HepG2 (cell line): ENCODE results near the gene FAM200B. TPM values are rescaled to one million over a fixed set of nuclear protein-coding genes. Genes with fewer than 3 reads are reported as not detected.

Experiments used
- ATAC-seq: fragments of 200-7000 bp; cut with Tn5 transposase; 3 replicates; pipeline ENCODE4 v1.9.1; 2020; ENCODE audit warnings: mild to moderate bottlenecking, moderate library complexity
- BruUV-seq: library from RNA; stranded (reverse); fragments of 400-500 nt; replicated peaks from 2 replicates; lab custom pipeline; 2021; lab: Mats Ljungman, UMichigan
- CTCF ChIA-PET: fragments of 300-600 bp; formaldehyde crosslinking; extraction: SDS; loops from one replicate; lab custom pipeline; 2021; ENCODE audit warnings: low total read pairs, inconsistent platforms, low intra/inter-chr PET ratio; lab: Yijun Ruan, JAX
- POLR2A ChIA-PET: fragments of 350-600 bp; sonication (Branson Sonifier 250); formaldehyde crosslinking; loops from one replicate; lab custom pipeline; 2020; ENCODE audit warnings: antibody characterized with exemption, inconsistent platforms; lab: Yijun Ruan, JAX
- DNase-seq: peaks from one replicate; pipeline ENCODE4 v3.0.0-alpha.2; 2015; ENCODE audit warnings: low spot score
- FAIRE-seq: peaks from 3 replicates; lab custom pipeline; 2011; peaks lifted over from hg19 to GRCh38; lab: Jason Lieb, UNC
- H2AFZ ChIP-seq: one replicate; pipeline ENCODE4 v1.6.1; 2011; ENCODE audit warnings: low read length, inconsistent platforms
- H3K27ac ChIP-seq: fragments of 300-600 bp; 3 replicates; pipeline ENCODE4 v1.8.0; 2011; ENCODE audit warnings: mixed run types, mild to moderate bottlenecking, mixed read lengths, low read length, inconsistent platforms; ENCODE audit not compliant: insufficient read depth; ENCODE audit errors: extremely low read length
- H3K27me3 ChIP-seq, 2 experiments: fragments of 200-600 bp in 1 of 2; 2 replicates in 1 of 2; 3 replicates in 1 of 2; pipeline versions ENCODE4 v1.6.0 to v1.8.0; 2011; ENCODE audit warnings: low read length in 2 of 2, mild to moderate bottlenecking in 2 of 2, moderate library complexity in 2 of 2, inconsistent platforms in 1 of 2; ENCODE audit not compliant: insufficient read depth in 2 of 2, control insufficient read depth in 1 of 2
- H3K36me3 ChIP-seq, 2 experiments: fragments of 200-600 bp in 1 of 2; replicated peaks in 1 of 2; 2 replicates in 1 of 2; 3 replicates in 1 of 2; pipeline versions ENCODE4 v1.5.1 to v1.8.0; 2011; ENCODE audit warnings: low read length in 2 of 2, inconsistent platforms in 1 of 2; ENCODE audit not compliant: insufficient read depth in 2 of 2, control insufficient read depth in 1 of 2
- H3K4me1 ChIP-seq: 2 replicates; pipeline ENCODE4 v1.5.1; 2012; ENCODE audit warnings: low read length, inconsistent platforms; ENCODE audit not compliant: insufficient read depth
- H3K4me2 ChIP-seq: 2 replicates; pipeline ENCODE4 v1.6.0; 2011; ENCODE audit warnings: low read depth, low read length, inconsistent platforms
- H3K4me3 ChIP-seq, 3 experiments: fragments of 200-600 bp in 1 of 3; sonication (generic), shearing (Covaris generic) in 1 of 3; replicated peaks in 1 of 3; 2 replicates each; pipeline ENCODE4 v1.5.1; 2011 to 2016; ENCODE audit warnings: low read length in 3 of 3, inconsistent platforms in 2 of 3, low read depth in 2 of 3, mild to moderate bottlenecking in 2 of 3, control low read depth in 1 of 3, mixed read lengths in 1 of 3; ENCODE audit not compliant: insufficient read depth in 1 of 3
- H3K79me2 ChIP-seq: one replicate; pipeline ENCODE4 v1.6.1; 2011; ENCODE audit warnings: low read length, inconsistent platforms; ENCODE audit not compliant: insufficient read depth
- H3K9ac ChIP-seq: 2 replicates; pipeline ENCODE4 v1.6.0; 2011; ENCODE audit warnings: mild to moderate bottlenecking, low read depth, low read length, inconsistent platforms; ENCODE audit not compliant: insufficient read depth
- H3K9me3 ChIP-seq: 2 replicates; pipeline ENCODE4 v1.5.1; 2012; ENCODE audit warnings: mild to moderate bottlenecking, low read length
- H4K20me1 ChIP-seq: 2 replicates; pipeline ENCODE4 v1.6.0; 2011; ENCODE audit warnings: inconsistent platforms, mild to moderate bottlenecking, low read length, moderate library complexity; ENCODE audit not compliant: insufficient read depth
- CCDC6 ChIP-seq: sonication (generic); formaldehyde crosslinking; IDR thresholded peaks from 2 replicates; pipeline ENCODE4 v1.8.1; 2022; ENCODE audit warnings: mild to moderate bottlenecking, missing genetic modification reagents, moderate library complexity
- CEBPB ChIP-seq: IDR thresholded peaks from 2 replicates; pipeline ENCODE4 v1.6.1; 2011; ENCODE audit warnings: low read depth, low read length, improper control_type of control experiment, borderline replicate concordance
- HNF4A ChIP-seq: sonication (generic); formaldehyde crosslinking; IDR thresholded peaks from 2 replicates; pipeline ENCODE4 v1.4.0; 2020; ENCODE audit warnings: missing genetic modification reagents
- ISX ChIP-seq: sonication (generic); formaldehyde crosslinking; conservative IDR thresholded peaks from 2 replicates; pipeline ENCODE4 v1.5.0; 2020; ENCODE audit warnings: missing genetic modification reagents
- NFIB ChIP-seq: sonication (generic); formaldehyde crosslinking; IDR thresholded peaks from 2 replicates; pipeline ENCODE4 v1.9.0; 2021; ENCODE audit warnings: missing genetic modification reagents, mild to moderate bottlenecking, borderline replicate concordance
- PTBP1 ChIP-seq: fragments of 200-400 bp; formaldehyde crosslinking; IDR thresholded peaks from 2 replicates; pipeline ENCODE4 v1.6.1; 2018; ENCODE audit warnings: low read length, low read depth; ENCODE audit not compliant: poor library complexity, severe bottlenecking
- WGBS: methylation state at CpG from one replicate; pipeline ENCODE4 v1.1.6; 2017; ENCODE audit warnings: low lambda C conversion rate; 5-methylcytosine and 5-hydroxymethylcytosine counted together
- in situ Hi-C: cut with HindIII; loops from 2 replicates; pipeline ENCODE4 v1.10.0; 2017; ENCODE audit warnings: low pct_unique_long_range_greater_than_20kb; ENCODE audit not compliant: extremely low pct_ligation_motif_present
- intact Hi-C: fragments of 100-400 bp; cut with micrococcal nuclease; formaldehyde crosslinking; loops from one replicate; pipeline ENCODE4 v1.10.0; 2022; ENCODE audit not compliant: unreplicated experiment
- polyA plus RNA-seq, 8 experiments: library from polyadenylated mRNA; depleted of rRNA in 3 of 8; stranded (reverse) in 7 of 8; unstranded in 1 of 8; fragments of >200 nt; fragmentation: Illumina TruSeq in 4 of 8; extraction: Trizol in 4 of 8; gene quantifications; 2 replicates each; pipeline versions ENCODE4 v1.2.1 to v1.2.3, GENCODE V29; 2011 to 2016; ENCODE audit warnings: low read depth in 4 of 8, missing spikeins in 1 of 8, mixed read lengths in 1 of 8; ENCODE audit not compliant: insufficient read depth in 1 of 8
- total RNA-seq, 5 experiments: library from RNA; depleted of rRNA; stranded (reverse); fragments of >200 nt; fragmentation: Illumina TruSeq; extraction: Trizol; gene quantifications; 2 replicates each; pipeline ENCODE4 v1.2.3, GENCODE V29; 2016; ENCODE audit warnings: low read depth in 1 of 5
- TF ChIP-seq, protein P1 (sequence below): IDR thresholded peaks from 2 replicates; pipeline ENCODE4 v1.6.1; 2016; ENCODE audit warnings: missing compliant biosample characterization, missing genetic modification reagents, borderline replicate concordance

The FAM200B gene
- total and polyA plus RNA-seq, 2 of the 13 experiments (the other 11 are each of a cell fraction or from before 2014, with no cell fraction given), result 25.6 to 41.8 TPM

DNA sequence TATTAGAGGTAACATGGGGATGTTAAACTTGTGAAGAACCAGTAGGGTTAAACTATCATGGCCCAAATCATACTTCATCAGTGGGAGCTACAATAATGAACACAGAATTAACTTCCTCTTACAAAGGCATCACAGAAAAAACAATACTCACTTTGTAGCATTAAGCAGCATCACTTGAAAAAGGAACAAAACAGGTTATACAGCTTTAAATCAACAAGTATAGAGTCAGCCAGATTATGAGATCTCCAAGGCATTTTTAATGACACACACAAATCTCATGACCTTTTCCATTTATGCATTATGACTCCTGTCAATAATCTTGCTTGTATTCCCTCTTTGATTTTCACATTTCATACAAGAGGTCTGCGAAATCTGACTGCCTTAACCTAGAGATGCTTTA, 44.8 kb upstream of the FAM200B start:
- no peak for ATAC-seq
- intact Hi-C loops, result no loop called here
- DNase-seq, result no peak
- H3K4me2 ChIP-seq, result no peak overlapping the region
- peaks cover 3 to 48% of the 10 kb centered on the region in 2 experiments; a peak in 4 of 5 replicates for H3K36me3 ChIP-seq
- TF ChIP-seq, protein P1, sequence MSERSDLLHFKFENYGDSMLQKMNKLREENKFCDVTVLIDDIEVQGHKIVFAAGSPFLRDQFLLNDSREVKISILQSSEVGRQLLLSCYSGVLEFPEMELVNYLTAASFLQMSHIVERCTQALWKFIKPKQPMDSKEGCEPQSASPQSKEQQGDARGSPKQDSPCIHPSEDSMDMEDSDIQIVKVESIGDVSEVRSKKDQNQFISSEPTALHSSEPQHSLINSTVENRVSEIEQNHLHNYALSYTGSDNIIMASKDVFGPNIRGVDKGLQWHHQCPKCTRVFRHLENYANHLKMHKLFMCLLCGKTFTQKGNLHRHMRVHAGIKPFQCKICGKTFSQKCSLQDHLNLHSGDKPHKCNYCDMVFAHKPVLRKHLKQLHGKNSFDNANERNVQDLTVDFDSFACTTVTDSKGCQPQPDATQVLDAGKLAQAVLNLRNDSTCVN (CRISPR knock-in tag), result no peak
- no peak for TF ChIP-seq ISX (CRISPR knock-in tag)
- no peak for TF ChIP-seq NFIB (CRISPR knock-in tag)
- TF ChIP-seq PTBP1, result no peak
- no peak for TF ChIP-seq CCDC6 (CRISPR knock-in tag)
- no peak overlapping the region for H3K4me3 ChIP-seq
- ChIA-PET CTCF (no interaction called here), POLR2A (no interaction called here)
- FAIRE-seq, result no peak
- no peak overlapping the region for H3K27ac ChIP-seq
- no peak overlapping the region for H3K9ac ChIP-seq
- no peaks in the 10 kb centered on the region for H3K79me2 ChIP-seq
- no peaks in the 10 kb centered on the region for H4K20me1 ChIP-seq
- no peaks in the 10 kb centered on the region for H3K9me3 ChIP-seq
- no TSS peak for BruUV-seq
- H3K27me3 ChIP-seq, result no peaks in the 10 kb centered on the region
- no peak overlapping the region for H2AFZ ChIP-seq
- H3K4me1 ChIP-seq, result no peaks in the 10 kb centered on the region
- in situ Hi-C loops, result no loop called here
- 100% methylated on average over 1 of the region's 1 CpG for WGBS

DNA sequence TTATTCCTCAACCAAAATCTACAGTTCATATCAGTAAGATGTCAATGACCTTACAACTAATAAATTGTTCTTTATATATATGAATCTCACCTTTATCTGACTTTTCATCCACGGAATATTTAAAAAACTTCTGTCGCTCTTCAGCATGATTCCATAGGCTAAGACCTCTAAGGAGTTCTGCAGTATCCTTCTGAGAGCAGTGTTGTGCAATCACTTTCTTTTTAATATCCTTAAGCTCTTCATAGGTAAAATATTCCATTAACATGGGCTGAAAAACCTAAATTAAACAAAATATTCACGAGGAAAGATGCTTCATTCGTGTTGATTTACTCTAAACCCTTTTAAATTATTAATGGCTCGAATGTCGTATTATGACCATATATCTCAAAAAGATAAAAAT, 43.2 kb upstream of the FAM200B start:
- BruUV-seq, result no TSS peak
- FAIRE-seq (no peak), DNase-seq (no peak), ATAC-seq (no peak)
- Histone ChIP-seq H3K79me2 (no peaks in the 10 kb centered on the region), H3K36me3 (peaks cover 3 to 45% of the 10 kb centered on the region in 2 experiments), H3K4me1 (no peaks in the 10 kb centered on the region), H2AFZ (no peak overlapping the region), H3K9ac (no peak overlapping the region), H3K4me2 (no peak overlapping the region), H4K20me1 (no peaks in the 10 kb centered on the region), H3K4me3 (no peak overlapping the region), H3K27me3 (no peaks in the 10 kb centered on the region; a peak in 1 of 5 replicates), H3K9me3 (no peaks in the 10 kb centered on the region), H3K27ac (no peak overlapping the region)
- POLR2A ChIA-PET, result no interaction called here
- in situ Hi-C loops (no loop called here), intact Hi-C loops (no loop called here)
- TF ChIP-seq CEBPB (0 out of 2 replicates have a peak, but pooled peaks have one; percentile 18), HNF4A (CRISPR knock-in tag) (no peak)
- WGBS, result 96% methylated on average over 6 of the region's 6 CpGs
- CTCF ChIA-PET, result no interaction called here
